ENCODE data around the gene SPANXN5. TPM values are rescaled to one million over a fixed set of nuclear protein-coding genes. Genes with fewer than 3 reads are reported as not detected.
"Not testable (repeated sequence)": the region's sequence is repeated elsewhere in the genome, so short reads cannot be mapped to it uniquely, and the experiment has no call there.

Gene SPANXN5, protein sequence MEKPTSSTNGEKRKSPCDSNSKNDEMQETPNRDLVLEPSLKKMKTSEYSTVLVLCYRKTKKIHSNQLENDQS
- not detected for total RNA-seq

DNA sequence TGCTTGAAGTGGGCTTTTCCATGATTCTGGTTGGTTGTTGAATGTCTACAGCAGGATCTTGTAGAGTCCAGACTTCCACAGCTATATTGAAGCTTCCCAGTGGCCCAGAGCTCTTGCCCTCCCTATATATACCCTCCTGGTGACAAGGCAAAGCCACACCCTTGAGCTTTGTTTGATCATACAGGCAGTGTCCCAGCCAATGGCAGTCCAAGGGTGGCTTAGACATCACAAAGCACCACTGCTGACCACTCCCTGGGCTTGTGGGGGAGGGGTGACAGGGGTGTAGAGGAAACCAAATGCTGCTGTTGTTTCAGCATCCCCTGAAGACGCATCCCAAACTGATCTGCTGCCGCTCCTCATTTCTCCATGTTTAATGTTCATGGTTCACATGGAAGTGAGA, at the start of gene SPANXN5:
Gene SPANXN5, minus strand, starts transcription at position 101 of the 400 bp plus-strand sequence. Its CDS starts 79 bp downstream, at position 22.
- TF ChIP-seq, protein P1, sequence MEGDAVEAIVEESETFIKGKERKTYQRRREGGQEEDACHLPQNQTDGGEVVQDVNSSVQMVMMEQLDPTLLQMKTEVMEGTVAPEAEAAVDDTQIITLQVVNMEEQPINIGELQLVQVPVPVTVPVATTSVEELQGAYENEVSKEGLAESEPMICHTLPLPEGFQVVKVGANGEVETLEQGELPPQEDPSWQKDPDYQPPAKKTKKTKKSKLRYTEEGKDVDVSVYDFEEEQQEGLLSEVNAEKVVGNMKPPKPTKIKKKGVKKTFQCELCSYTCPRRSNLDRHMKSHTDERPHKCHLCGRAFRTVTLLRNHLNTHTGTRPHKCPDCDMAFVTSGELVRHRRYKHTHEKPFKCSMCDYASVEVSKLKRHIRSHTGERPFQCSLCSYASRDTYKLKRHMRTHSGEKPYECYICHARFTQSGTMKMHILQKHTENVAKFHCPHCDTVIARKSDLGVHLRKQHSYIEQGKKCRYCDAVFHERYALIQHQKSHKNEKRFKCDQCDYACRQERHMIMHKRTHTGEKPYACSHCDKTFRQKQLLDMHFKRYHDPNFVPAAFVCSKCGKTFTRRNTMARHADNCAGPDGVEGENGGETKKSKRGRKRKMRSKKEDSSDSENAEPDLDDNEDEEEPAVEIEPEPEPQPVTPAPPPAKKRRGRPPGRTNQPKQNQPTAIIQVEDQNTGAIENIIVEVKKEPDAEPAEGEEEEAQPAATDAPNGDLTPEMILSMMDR (IDR thresholded peaks at IDR 0.05; ENCODE audit: low read depth), result not testable (repeated sequence)

DNA sequence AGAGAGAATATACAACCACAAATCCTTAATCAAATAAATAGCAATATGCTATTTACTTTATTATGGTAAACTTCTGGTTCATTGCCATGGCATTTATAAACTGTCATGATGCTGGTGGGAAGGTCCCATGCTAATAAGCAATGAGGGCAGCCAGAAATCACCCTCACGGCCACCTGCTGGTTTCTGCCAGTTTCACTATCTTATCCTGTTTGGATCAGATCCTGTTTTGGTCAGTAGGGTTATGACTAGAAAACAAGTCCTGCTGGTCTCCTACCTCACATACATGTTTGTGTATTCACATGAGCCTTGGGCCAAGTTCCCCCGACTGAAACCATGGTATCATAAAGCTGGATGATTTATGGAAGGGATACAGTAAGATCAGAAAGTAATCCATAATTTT, 41.9 kb upstream of the SPANXN5 start:
- TF ChIP-seq, protein P1 (IDR thresholded peaks at IDR 0.05; ENCODE audit: low read depth), result no peak

DNA sequence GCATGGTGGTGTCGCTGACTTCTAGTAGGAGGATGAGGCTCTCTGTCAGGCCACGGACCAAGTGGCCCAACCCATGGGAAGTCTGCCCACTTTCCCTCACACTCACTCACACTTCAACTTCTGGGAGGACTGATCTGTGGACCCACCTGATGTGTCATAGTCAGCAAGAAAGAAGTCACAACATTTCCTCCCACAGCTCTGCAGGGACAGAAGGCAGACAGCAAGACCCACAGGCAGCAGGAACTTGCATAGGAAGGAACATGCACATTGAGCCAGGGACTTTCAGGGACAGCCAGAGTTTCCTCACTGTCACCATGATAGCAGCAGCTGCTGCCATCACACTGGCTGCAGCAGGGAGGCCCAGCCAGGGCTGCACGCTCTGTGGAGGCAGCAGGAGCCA, 33.3 kb upstream of the SPANXN5 start:
- TF ChIP-seq, protein P1 (IDR thresholded peaks at IDR 0.05; ENCODE audit: low read depth), result no peak

DNA sequence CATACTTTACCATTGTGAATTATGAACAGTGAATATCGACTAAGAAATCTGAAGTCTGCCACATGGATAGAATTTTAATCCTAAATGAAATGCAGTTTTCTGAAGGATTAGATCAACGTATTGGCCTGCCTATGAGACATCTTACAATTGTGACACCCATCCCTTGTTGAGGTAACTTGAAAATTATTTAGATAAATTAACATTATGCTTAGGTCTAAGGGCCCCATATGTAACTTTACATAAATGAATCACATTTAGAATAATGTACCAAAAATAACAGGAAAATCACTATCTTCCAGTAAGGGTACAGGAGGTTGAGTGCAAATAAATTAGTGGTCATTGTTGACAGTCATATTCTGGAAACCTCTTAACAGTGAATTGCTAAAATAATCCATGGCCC, 27.4 kb upstream of the SPANXN5 start:
- TF ChIP-seq, protein P1 (IDR thresholded peaks at IDR 0.05; ENCODE audit: low read depth), result no peak

DNA sequence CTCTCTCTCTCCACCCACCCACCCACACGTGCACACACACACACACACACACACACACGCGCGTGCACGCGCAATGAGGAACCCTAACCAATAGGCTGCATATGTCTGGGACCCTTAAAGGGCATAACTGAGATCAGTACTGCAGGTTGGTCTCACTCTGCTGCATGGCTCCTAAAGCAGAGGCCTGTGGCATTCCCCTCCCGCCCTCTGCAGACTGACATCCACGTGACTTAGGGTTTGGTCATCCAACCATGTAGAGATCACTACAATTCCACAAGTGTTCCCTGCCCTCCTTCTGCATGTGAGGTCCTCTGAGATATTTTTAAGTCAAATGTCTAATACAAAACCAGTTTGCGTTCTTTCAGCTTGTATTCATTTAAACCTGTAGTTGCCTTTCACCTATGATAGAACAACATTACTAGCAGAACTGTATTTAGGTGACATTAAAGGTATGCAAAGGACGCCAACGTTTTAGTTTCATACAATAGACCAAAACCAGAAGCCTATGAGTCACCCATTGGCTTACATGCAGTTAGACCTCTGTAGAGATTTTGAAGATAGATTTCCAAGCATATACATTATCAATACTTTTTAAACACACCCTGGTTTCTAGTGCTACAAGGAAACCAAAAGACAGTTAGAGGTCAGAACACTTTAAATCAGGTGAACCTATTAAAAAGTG, 24.0 kb upstream of the SPANXN5 start:
- TF ChIP-seq, protein P1 (IDR thresholded peaks at IDR 0.05; ENCODE audit: low read depth), result no peak

DNA sequence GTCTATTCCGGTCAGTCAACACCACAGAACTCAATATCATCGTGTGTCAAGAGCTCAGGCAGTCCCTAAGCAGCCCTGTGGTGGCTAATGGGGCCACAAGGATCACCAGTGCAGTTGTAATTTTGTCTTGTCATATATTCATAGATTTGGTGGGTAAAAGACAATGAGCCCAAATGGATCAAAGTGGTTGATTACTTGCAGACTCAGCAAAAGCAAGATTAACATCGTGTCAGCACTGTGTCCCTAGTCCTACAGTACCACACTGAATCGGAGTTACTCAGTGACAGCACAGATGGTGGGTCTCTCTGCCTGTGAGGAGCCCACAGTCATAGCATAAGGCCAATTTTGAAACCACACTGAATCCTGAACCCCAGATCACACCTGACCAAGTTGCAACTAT, 22.6 kb upstream of the SPANXN5 start:
- TF ChIP-seq, protein P1 (IDR thresholded peaks at IDR 0.05; ENCODE audit: low read depth), result no peak

DNA sequence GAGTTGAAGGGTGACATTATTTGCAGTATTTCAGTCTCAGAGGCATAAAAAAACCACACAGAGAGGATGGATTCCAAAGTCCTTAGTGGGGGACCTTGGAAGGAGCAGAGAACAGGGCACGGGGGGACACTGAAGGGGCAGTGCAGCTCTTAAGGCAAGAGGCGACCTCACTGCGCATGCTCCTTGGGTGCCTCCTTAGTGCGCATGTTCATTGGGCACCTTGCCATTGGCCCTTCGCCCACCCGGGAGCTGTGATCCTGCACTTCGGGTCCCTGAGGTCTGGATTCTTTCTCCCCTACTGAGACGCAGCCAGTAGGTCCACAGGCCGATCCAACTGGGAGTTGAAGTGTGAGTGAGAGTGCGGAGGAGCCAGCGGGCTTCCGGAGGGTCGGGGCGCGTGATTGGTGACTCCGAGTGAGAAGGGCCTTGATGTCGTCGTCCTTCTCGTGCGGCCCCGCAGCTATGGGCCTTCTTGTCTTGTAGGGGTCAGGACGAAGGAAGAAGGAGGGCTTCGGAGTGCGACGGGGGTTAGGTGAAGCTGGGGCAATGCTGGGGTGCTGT, 13.9 kb upstream of the SPANXN5 start, which contains the start of gene XAGE5:
Gene XAGE5, plus strand, starts transcription at position 223 of the 561 bp plus-strand sequence. CDS start 1,280 bp downstream, outside the sequence.
- TF ChIP-seq, protein P1 (IDR thresholded peaks at IDR 0.05; ENCODE audit: low read depth), result no peak

Measured in subcutaneous adipose tissue (tissue), 4 donors.